ENCODE results near the gene THOP1. TPM values are rescaled to one million over a fixed set of nuclear protein-coding genes. Genes with fewer than 3 reads are reported as not detected.

Gene THOP1
- total and polyA plus RNA-seq, 10 of the 15 experiments (the other 5 are each of a cell fraction or from before 2014, with no cell fraction given) = 1.9 to 270 (median 169) TPM

GRCh38 chr19:2775556-2776430 lies 9.5 kb upstream of the THOP1 start:
- peaks cover 9% of the 10 kb centered on the region; the same call in 1 of the 2 replicates for H4K20me1 ChIP-seq (ENCODE audit: control insufficient read depth, insufficient read depth)
- H3K36me3 ChIP-seq (ENCODE audit: control insufficient read depth in 2 of 2, insufficient read depth in 2 of 2, low read length in 1 of 2) = peaks cover 4% of the 10 kb centered on the region in 2 experiments; a peak in 3 of 4 replicates
- peaks cover 12% of the 10 kb centered on the region for H3K4me1 ChIP-seq (ENCODE audit: control insufficient read depth, insufficient read depth, low read length)
- ChIA-PET CTCF (no interaction called here), POLR2A (no interaction called here), SMC1A (ENCODE audit: uncharacterized antibody, unreplicated experiment) (interaction anchor here (0.6 kb wide), 1 partner anchor 78 kb away, joined by 3 read pairs; no protein-coding TSS in a partner anchor), RAD21 (ENCODE audit: unreplicated experiment) (no interaction called here)
- DNase-seq (ENCODE audit: low read depth, low spot score) (no peak), ATAC-seq (peak; percentile 64), FAIRE-seq (no peak)
- BruUV-seq (replicated peaks) = no TSS peak
- peak overlapping the region; percentile 24 for H3K27ac ChIP-seq (ENCODE audit: control insufficient read depth, insufficient read depth)
- no peak overlapping the region for H3K4me3 ChIP-seq
- no peak overlapping the region for H2AFZ ChIP-seq (ENCODE audit: control insufficient read depth, low read depth, low read length)
- 60% methylated on average over 29 of the region's 29 CpGs for WGBS (ENCODE audit: insufficient coverage, insufficient replicate concordance, low lambda C conversion rate, missing lambda C conversion rate)
- peaks cover 77% of the 10 kb centered on the region for H3K79me2 ChIP-seq (ENCODE audit: control insufficient read depth, insufficient read depth, low read length)
- no peak overlapping the region for H3K9ac ChIP-seq (ENCODE audit: control insufficient read depth, insufficient read depth, low read length)
- H3K27me3 ChIP-seq (replicated peaks in 1 of 2; ENCODE audit: control insufficient read depth in 2 of 2, insufficient read depth in 2 of 2, low read length in 1 of 2) = no peaks in the 10 kb centered on the region
- H3K4me2 ChIP-seq (ENCODE audit: control insufficient read depth, insufficient read depth) = peak overlapping the region; percentile 38; the same call in 1 of the 2 replicates
- in situ Hi-C loops (cut with MboI) = no loop called here
- intact Hi-C loops (cut with micrococcal nuclease; ENCODE audit: unreplicated experiment) = no loop called here
- H3K9me3 ChIP-seq (replicated peaks; ENCODE audit: control insufficient read depth, insufficient read depth, low read length) = no peaks in the 10 kb centered on the region; the same call in 2 of the 3 replicates
- TF ChIP-seq NBN (IDR thresholded peaks at IDR 0.05) (no peak), CREM (IDR thresholded peaks at IDR 0.05; ENCODE audit: low read depth) (peak; percentile 39; the same call in 1 of the 2 replicates), RUNX3 (IDR thresholded peaks at IDR 0.05; ENCODE audit: low read length) (peak; percentile 80), NFXL1 (IDR thresholded peaks at IDR 0.05; ENCODE audit: borderline replicate concordance) (no peak), ATF7 (IDR thresholded peaks at IDR 0.05; ENCODE audit: low read depth) (peak; percentile 87), FOS (IDR thresholded peaks at IDR 0.05; ENCODE audit: borderline replicate concordance, extremely low read depth, insufficient read length) (no peak), CEBPZ (IDR thresholded peaks at IDR 0.05; ENCODE audit: low read depth, low read length) (no peak), CREB1 (IDR thresholded peaks at IDR 0.05; ENCODE audit: low read depth) (peak; percentile 64), SUPT20H (IDR thresholded peaks at IDR 0.05; ENCODE audit: borderline replicate concordance, control insufficient read depth, low read depth, low read length) (no peak), ASH2L (IDR thresholded peaks at IDR 0.05; ENCODE audit: borderline replicate concordance, low read depth) (no peak), EZH2 (IDR thresholded peaks at IDR 0.05; ENCODE audit: borderline replicate concordance, control insufficient read depth, low read depth, low read length) (no peak), FOXM1 (IDR thresholded peaks at IDR 0.05; ENCODE audit: low read depth, low read length) (0 out of 2 replicates have a peak, but pooled peaks have one; percentile 14), CBFB (IDR thresholded peaks at IDR 0.05; ENCODE audit: low read depth) (no peak)
- TF ChIP-seq, protein P1, sequence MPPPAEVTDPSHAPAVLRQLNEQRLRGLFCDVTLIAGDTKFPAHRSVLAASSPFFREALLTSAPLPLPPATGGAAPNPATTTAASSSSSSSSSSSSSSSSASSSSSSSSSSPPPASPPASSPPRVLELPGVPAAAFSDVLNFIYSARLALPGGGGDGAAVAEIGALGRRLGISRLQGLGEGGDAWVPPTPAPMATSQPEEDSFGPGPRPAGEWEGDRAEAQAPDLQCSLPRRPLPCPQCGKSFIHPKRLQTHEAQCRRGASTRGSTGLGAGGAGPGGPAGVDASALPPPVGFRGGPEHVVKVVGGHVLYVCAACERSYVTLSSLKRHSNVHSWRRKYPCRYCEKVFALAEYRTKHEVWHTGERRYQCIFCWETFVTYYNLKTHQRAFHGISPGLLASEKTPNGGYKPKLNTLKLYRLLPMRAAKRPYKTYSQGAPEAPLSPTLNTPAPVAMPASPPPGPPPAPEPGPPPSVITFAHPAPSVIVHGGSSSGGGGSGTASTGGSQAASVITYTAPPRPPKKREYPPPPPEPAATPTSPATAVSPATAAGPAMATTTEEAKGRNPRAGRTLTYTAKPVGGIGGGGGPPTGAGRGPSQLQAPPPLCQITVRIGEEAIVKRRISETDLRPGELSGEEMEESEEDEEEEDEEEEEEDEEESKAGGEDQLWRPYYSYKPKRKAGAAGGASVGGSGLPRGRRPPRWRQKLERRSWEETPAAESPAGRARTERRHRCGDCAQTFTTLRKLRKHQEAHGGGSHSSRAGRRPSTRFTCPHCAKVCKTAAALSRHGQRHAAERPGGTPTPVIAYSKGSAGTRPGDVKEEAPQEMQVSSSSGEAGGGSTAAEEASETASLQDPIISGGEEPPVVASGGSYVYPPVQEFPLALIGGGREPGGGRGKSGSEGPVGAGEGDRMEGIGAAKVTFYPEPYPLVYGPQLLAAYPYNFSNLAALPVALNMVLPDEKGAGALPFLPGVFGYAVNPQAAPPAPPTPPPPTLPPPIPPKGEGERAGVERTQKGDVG (CRISPR knock-in tag; IDR thresholded peaks at IDR 0.05) = no peak

Measured in GM12878 (cell line).